ENCODE data around the gene RAB18. TPM values are rescaled to one million over a fixed set of nuclear protein-coding genes. Genes with fewer than 3 reads are reported as not detected.

RAB18 gene
- total RNA-seq, 1 experiment from 2014 or later: 68.1 TPM

GRCh38 chr10:27514243-27514642 is 10.1 kb downstream of the RAB18 start:
- Histone ChIP-seq H3K9me2 (ENCODE audit: insufficient read depth) (no peaks in the 10 kb centered on the region), H3K36me3 (ENCODE audit: control insufficient read depth in 1 of 2, insufficient read depth in 2 of 2, low read length in 2 of 2) (peaks cover 7 to 14% of the 10 kb centered on the region in 2 experiments; a peak in 3 of 4 replicates), H3K9ac (ENCODE audit: low read length) (no peak overlapping the region), H3K9me3 (ENCODE audit: control insufficient read depth in 1 of 2, insufficient read depth in 1 of 2, low read depth in 1 of 2, low read length in 2 of 2) (no peaks in the 10 kb centered on the region), H3K27ac (ENCODE audit: low read depth, low read length) (no peak overlapping the region), H3K4me2 (ENCODE audit: low read length) (no peak overlapping the region), H3K27me3 (ENCODE audit: insufficient read depth, low read length) (no peaks in the 10 kb centered on the region), H4K20me1 (ENCODE audit: insufficient read depth) (peaks cover 8% of the 10 kb centered on the region; the same call in 1 of the 2 replicates), H3K79me2 (ENCODE audit: insufficient read depth, low read length) (peaks cover 94% of the 10 kb centered on the region), H2AFZ (ENCODE audit: low read depth, low read length, poor library complexity, severe bottlenecking) (no peak overlapping the region), H3K4me1 (ENCODE audit: control insufficient read depth in 1 of 2, insufficient read depth in 2 of 2, low read length in 2 of 2) (no peaks in the 10 kb centered on the region), H3K4me3 (replicated peaks in 1 of 2; ENCODE audit: low read depth in 1 of 2, low read length in 2 of 2) (no peak overlapping the region)
- ATAC-seq: no peak
- no TSS peak for BruUV-seq (replicated peaks)
- TF ChIP-seq ELF1 (IDR thresholded peaks at IDR 0.05; ENCODE audit: borderline replicate concordance, low read depth): no peak
- no peak for TF ChIP-seq CEBPB (IDR thresholded peaks at IDR 0.05; ENCODE audit: low read depth)
- no peak for TF ChIP-seq SRF (IDR thresholded peaks at IDR 0.05; ENCODE audit: low read depth)
- no peak for TF ChIP-seq POLR2AphosphoS5 (IDR thresholded peaks at IDR 0.05; ENCODE audit: low read depth, low read length)
- TF ChIP-seq RAD21 (IDR thresholded peaks at IDR 0.05; ENCODE audit: low read depth): no peak
- TF ChIP-seq, protein P1, sequence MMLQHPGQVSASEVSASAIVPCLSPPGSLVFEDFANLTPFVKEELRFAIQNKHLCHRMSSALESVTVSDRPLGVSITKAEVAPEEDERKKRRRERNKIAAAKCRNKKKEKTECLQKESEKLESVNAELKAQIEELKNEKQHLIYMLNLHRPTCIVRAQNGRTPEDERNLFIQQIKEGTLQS (IDR thresholded peaks at IDR 0.05): no peak
- TF ChIP-seq SP1 (IDR thresholded peaks at IDR 0.05; ENCODE audit: low read depth): no peak
- TF ChIP-seq, protein P2, sequence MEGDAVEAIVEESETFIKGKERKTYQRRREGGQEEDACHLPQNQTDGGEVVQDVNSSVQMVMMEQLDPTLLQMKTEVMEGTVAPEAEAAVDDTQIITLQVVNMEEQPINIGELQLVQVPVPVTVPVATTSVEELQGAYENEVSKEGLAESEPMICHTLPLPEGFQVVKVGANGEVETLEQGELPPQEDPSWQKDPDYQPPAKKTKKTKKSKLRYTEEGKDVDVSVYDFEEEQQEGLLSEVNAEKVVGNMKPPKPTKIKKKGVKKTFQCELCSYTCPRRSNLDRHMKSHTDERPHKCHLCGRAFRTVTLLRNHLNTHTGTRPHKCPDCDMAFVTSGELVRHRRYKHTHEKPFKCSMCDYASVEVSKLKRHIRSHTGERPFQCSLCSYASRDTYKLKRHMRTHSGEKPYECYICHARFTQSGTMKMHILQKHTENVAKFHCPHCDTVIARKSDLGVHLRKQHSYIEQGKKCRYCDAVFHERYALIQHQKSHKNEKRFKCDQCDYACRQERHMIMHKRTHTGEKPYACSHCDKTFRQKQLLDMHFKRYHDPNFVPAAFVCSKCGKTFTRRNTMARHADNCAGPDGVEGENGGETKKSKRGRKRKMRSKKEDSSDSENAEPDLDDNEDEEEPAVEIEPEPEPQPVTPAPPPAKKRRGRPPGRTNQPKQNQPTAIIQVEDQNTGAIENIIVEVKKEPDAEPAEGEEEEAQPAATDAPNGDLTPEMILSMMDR (IDR thresholded peaks at IDR 0.05 in 2 of 3, conservative IDR thresholded peaks at IDR 0.05 in 1 of 3; ENCODE audit: borderline replicate concordance in 1 of 3, insufficient read depth in 1 of 3, low read depth in 2 of 3, low read length in 2 of 3): no peak
- no peak for TF ChIP-seq EZH2phosphoT487 (IDR thresholded peaks at IDR 0.05; ENCODE audit: borderline replicate concordance)
- TF ChIP-seq FOSL1 (IDR thresholded peaks at IDR 0.05; ENCODE audit: low read depth): no peak
- TF ChIP-seq ZBTB33 (IDR thresholded peaks at IDR 0.05; ENCODE audit: extremely low read depth, insufficient replicate concordance, low read length): no peak
- no peak for DNase-seq (ENCODE audit: low read depth, low spot score)
- intact Hi-C loops (cut with micrococcal nuclease): no loop called here
- CTCF ChIA-PET: no interaction called here
- POLR2A ChIA-PET: no interaction called here
- RAD21 ChIA-PET (ENCODE audit: low non-redundant PET in 1 of 2, low total read pairs in 2 of 2, uncharacterized antibody in 2 of 2, unreplicated experiment in 2 of 2): no interaction called here

All from HCT116 (cell line).